Kidney (tissue), 14 donors: ENCODE results near the gene EIF6. TPM values are rescaled to one million over a fixed set of nuclear protein-coding genes. Genes with fewer than 3 reads are reported as not detected.
A peak's percentile ranks its signal among the peaks of the same experiment; 100 is the strongest.

Experiments
- DNase-seq, 5 donors: peaks; one replicate each; pipeline ENCODE4 v3.0.0-alpha.2; 2013 to 2020
- FAIRE-seq: peaks from 2 replicates; lab custom pipeline; 2012; peaks lifted over from hg19 to GRCh38; lab: Jason Lieb, UNC
- H3K27ac ChIP-seq, 2 donors: one replicate each; pipeline ENCODE4 v1.7.0; 2013; ENCODE audit warnings: low read depth in 2 of 2, low read length in 2 of 2, inconsistent platforms in 1 of 2
- H3K27me3 ChIP-seq: one replicate; pipeline ENCODE4 v1.7.1; 2013; ENCODE audit warnings: low read length, inconsistent platforms; ENCODE audit not compliant: control insufficient read depth, insufficient read depth
- H3K36me3 ChIP-seq, 3 donors: one replicate each; pipeline versions ENCODE4 v1.7.0 to v1.7.1; 2013; ENCODE audit warnings: low read length in 3 of 3, control low read depth in 1 of 3, inconsistent platforms in 1 of 3; ENCODE audit not compliant: insufficient read depth in 3 of 3, control insufficient read depth in 2 of 3
- H3K4me1 ChIP-seq, 3 donors: one replicate each; pipeline versions ENCODE4 v1.7.0 to v1.7.1; 2013; ENCODE audit warnings: low read length in 3 of 3, inconsistent platforms in 1 of 3, low read depth in 1 of 3; ENCODE audit not compliant: control insufficient read depth in 2 of 3, insufficient read depth in 2 of 3
- H3K4me3 ChIP-seq, 3 donors: one replicate each; pipeline versions ENCODE4 v1.7.0 to v1.8.1; 2013; ENCODE audit warnings: low read length in 3 of 3, control low read depth in 1 of 3, inconsistent platforms in 1 of 3
- H3K9ac ChIP-seq, 3 donors: one replicate each; pipeline versions ENCODE4 v1.7.0 to v1.7.1; 2013; ENCODE audit warnings: low read length in 3 of 3, control low read depth in 1 of 3, inconsistent platforms in 1 of 3
- H3K9me3 ChIP-seq, 3 donors: one replicate each; pipeline versions ENCODE4 v1.7.0 to v1.7.1; 2013; ENCODE audit warnings: low read length in 3 of 3, control low read depth in 1 of 3, inconsistent platforms in 1 of 3; ENCODE audit not compliant: control insufficient read depth in 2 of 3, insufficient read depth in 1 of 3
- CTCF ChIP-seq: IDR thresholded peaks from 3 replicates; pipeline ENCODE4 v1.5.1; 2012; ENCODE audit warnings: mild to moderate bottlenecking, moderate library complexity, borderline replicate concordance; ENCODE audit not compliant: insufficient read depth; ENCODE audit errors: extremely low read depth
- intact Hi-C: fragments of 100-400 bp; cut with DNase I; formaldehyde crosslinking; loops from one replicate; pipeline ENCODE4 v1.11.1; 2022
- polyA plus RNA-seq: library from polyadenylated mRNA; stranded (reverse); fragments of 350-450 nt; fragmentation: Illumina TruSeq; extraction: RNeasy Lipid Tissue Mini Kit (QIAGEN cat#74804); gene quantifications from one replicate; pipeline ENCODE4 v1.2.3, GENCODE V29; 2014; ENCODE audit warnings: low read depth, low replicate concordance; ENCODE audit not compliant: insufficient read depth
- total RNA-seq: library from RNA; stranded (reverse); fragmentation: NEBNext Ultra II Directional; extraction: Animal tissue kit (Norgen Biotek cat#: 25700); gene quantifications from one replicate; pipeline ENCODE4 v1.2.1, GENCODE V29; 2021
- donor health status: control.
- donor health status: control.
- donor health status: control.
- donor health status: control.
- donor health status: control.
- donor health status: DM: yes; HTN: yes; CAD: no.
- donor health status: Normal renal cell carcinoma (clear cell type).

The EIF6 gene
- total and polyA plus RNA-seq, 2 donors from 2014 or later = 114 to 254 TPM

- intact Hi-C loops = no loop called here
- TF ChIP-seq CTCF = no peak
- peak overlapping the region; percentile 8 to 82 (median 72) for H3K9ac ChIP-seq
- H3K27ac ChIP-seq = peak overlapping the region; percentile 43 to 87
- peaks cover under 1 to 10% (median 7%) of the 10 kb centered on the region in 3 donors for H3K36me3 ChIP-seq
- no peak for FAIRE-seq
- H3K9me3 ChIP-seq = no peaks in the 10 kb centered on the region
- peak overlapping the region; percentile 64 to 91 (median 83) for H3K4me3 ChIP-seq
- no peak for DNase-seq
- no peaks in the 10 kb centered on the region for H3K27me3 ChIP-seq
- peaks cover 0 to 24% (median 24%) of the 10 kb centered on the region in 3 donors for H3K4me1 ChIP-seq
Measured at GRCh38 chr20:35284992-35285805, 627 bp upstream of the EIF6 start.

GRCh38 chr20:35283441-35284266 lies 918 bp downstream of the EIF6 start:
- H3K36me3 ChIP-seq = peaks cover 9 to 25% (median 22%) of the 10 kb centered on the region in 3 donors
- H3K27me3 ChIP-seq = no peaks in the 10 kb centered on the region
- no peaks in the 10 kb centered on the region for H3K9me3 ChIP-seq
- H3K4me3 ChIP-seq = peak overlapping the region; percentile 83 to 91 (median 84)
- FAIRE-seq = no peak
- H3K4me1 ChIP-seq = peaks cover 0 to 33% (median 27%) of the 10 kb centered on the region in 3 donors
- peak in 1 of 5 donors; percentile 20 for DNase-seq
- intact Hi-C loops = no loop called here
- H3K27ac ChIP-seq = peak overlapping the region; percentile 43 to 87
- peak overlapping the region; percentile 72 to 87 (median 82) for H3K9ac ChIP-seq
- no peak for TF ChIP-seq CTCF

DNA sequence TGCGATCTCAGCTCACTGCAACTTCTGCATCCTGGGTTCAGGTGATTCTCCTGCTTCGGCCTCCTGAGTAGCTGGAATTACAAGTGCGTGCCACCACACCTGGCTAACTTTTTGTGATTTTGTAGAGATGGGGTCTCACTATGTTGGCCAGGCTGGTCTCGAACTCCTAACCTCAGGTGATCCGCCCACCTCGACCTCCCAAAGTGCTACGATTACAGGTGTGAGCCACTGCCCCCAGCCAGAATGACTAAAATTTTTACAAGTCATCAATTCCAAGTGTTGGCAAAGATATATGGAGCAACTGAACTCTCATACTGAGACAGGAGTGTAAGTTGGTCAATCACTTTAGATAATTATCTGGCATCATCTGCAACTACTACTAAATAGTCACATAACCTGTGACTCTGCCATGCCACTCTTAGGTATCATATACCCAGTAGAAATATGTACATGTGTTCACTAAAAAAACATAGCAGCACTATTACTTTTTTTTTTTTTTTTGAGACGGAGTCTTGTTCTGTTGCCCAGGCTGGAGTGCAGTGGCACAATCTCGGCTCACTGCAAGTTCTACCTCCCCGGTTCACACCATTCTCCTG lies 3.0 kb downstream of the EIF6 start:
- TF ChIP-seq CTCF = no peak
- intact Hi-C loops = no loop called here
- DNase-seq (no peak), FAIRE-seq (no peak)
- no peaks in the 10 kb centered on the region for H3K9me3 ChIP-seq
- H3K9ac ChIP-seq = no peak overlapping the region
- no peak overlapping the region for H3K27ac ChIP-seq
- peaks cover 0 to 36% (median 33%) of the 10 kb centered on the region in 3 donors for H3K4me1 ChIP-seq
- H3K4me3 ChIP-seq = no peak overlapping the region
- H3K36me3 ChIP-seq = peaks cover 9 to 28% (median 22%) of the 10 kb centered on the region in 3 donors
- no peaks in the 10 kb centered on the region for H3K27me3 ChIP-seq
